Endothelial cell of umbilical vein (primary cell): Measurements from ENCODE around the gene ONECUT2. TPM values are rescaled to one million over a fixed set of nuclear protein-coding genes. Genes with fewer than 3 reads are reported as not detected.

Experiments used
- BruUV-seq: library from RNA; stranded (reverse); fragments of 400-500 nt; replicated peaks from 2 replicates; lab custom pipeline; 2021; lab: Mats Ljungman, UMichigan
- CTCF ChIA-PET: fragments of 300-600, 350-600 bp; sonication (Branson Sonifier 250); formaldehyde crosslinking; loops from one replicate; lab custom pipeline; 2021; ENCODE audit warnings: antibody characterized with exemption, inconsistent platforms; lab: Charles Lee
- POLR2A ChIA-PET: fragments of 300-600, 350-600 bp; sonication (Branson Sonifier 250); formaldehyde crosslinking; loops from one replicate; lab custom pipeline; 2021; ENCODE audit warnings: antibody characterized with exemption, inconsistent platforms; lab: Charles Lee
- DNase-seq: peaks from one replicate; pipeline ENCODE4 v3.0.0-alpha.2; 2011; ENCODE audit warnings: low read depth, low spot score
- FAIRE-seq: peaks from 2 replicates; lab custom pipeline; 2011; peaks lifted over from hg19 to GRCh38; lab: Jason Lieb, UNC
- H2AFZ ChIP-seq: 2 replicates; pipeline ENCODE4 v1.6.0; 2012; ENCODE audit warnings: low read depth, low read length, control low read depth, inconsistent platforms
- H3K27ac ChIP-seq: 2 replicates; pipeline ENCODE4 v1.5.1; 2011; ENCODE audit warnings: low read depth, mild to moderate bottlenecking, control low read depth, low read length, moderate library complexity; ENCODE audit not compliant: insufficient read depth
- H3K27me3 ChIP-seq, 2 experiments: 2 replicates each; pipeline versions ENCODE4 v1.6.0 to v1.6.1; 2011; ENCODE audit warnings: low read length in 2 of 2, mixed read lengths in 1 of 2; ENCODE audit not compliant: control insufficient read depth in 2 of 2, insufficient read depth in 2 of 2
- H3K36me3 ChIP-seq, 2 experiments: 2 replicates in 1 of 2; 3 replicates in 1 of 2; pipeline ENCODE4 v1.5.1; 2011; ENCODE audit warnings: low read length in 2 of 2, mild to moderate bottlenecking in 1 of 2, moderate library complexity in 1 of 2; ENCODE audit not compliant: control insufficient read depth in 2 of 2, insufficient read depth in 2 of 2; ENCODE audit errors: extremely low read depth in 1 of 2
- H3K4me1 ChIP-seq: 3 replicates; pipeline ENCODE4 v1.5.1; 2011; ENCODE audit warnings: mild to moderate bottlenecking, low read length; ENCODE audit not compliant: control insufficient read depth, insufficient read depth; ENCODE audit errors: extremely low read depth
- H3K4me2 ChIP-seq: 2 replicates; pipeline ENCODE4 v1.6.1; 2011; ENCODE audit warnings: low read length, control low read depth, mixed read lengths; ENCODE audit not compliant: insufficient read depth
- H3K4me3 ChIP-seq, 3 experiments: fragments of 200-600 bp in 1 of 3; sonication (generic), shearing (Covaris generic) in 1 of 3; replicated peaks in 1 of 3; 2 replicates each; pipeline ENCODE4 v1.5.1; 2011 to 2016; ENCODE audit warnings: control low read depth in 3 of 3, low read length in 3 of 3, mild to moderate bottlenecking in 2 of 3, inconsistent platforms in 1 of 3, low read depth in 1 of 3, moderate library complexity in 1 of 3; ENCODE audit not compliant: insufficient read depth in 1 of 3
- H3K79me2 ChIP-seq: 2 replicates; pipeline ENCODE4 v1.6.0; 2012; ENCODE audit warnings: low read length, inconsistent platforms; ENCODE audit not compliant: control insufficient read depth, insufficient read depth
- H3K9ac ChIP-seq: replicated peaks from 2 replicates; pipeline ENCODE3; 2011; ENCODE audit warnings: low read length, control low read depth; ENCODE audit not compliant: insufficient read depth; ENCODE audit errors: extremely low read depth
- H3K9me1 ChIP-seq: replicated peaks from 3 replicates; pipeline ENCODE4 v1.6.0; 2011; ENCODE audit warnings: mild to moderate bottlenecking, low read length; ENCODE audit not compliant: control insufficient read depth, insufficient read depth; ENCODE audit errors: extremely low read depth
- H3K9me3 ChIP-seq: replicated peaks from 2 replicates; pipeline ENCODE4 v1.5.1; 2012; ENCODE audit warnings: low read length, inconsistent platforms; ENCODE audit not compliant: control insufficient read depth, insufficient read depth
- H4K20me1 ChIP-seq: replicated peaks from 2 replicates; pipeline ENCODE3; 2011; ENCODE audit warnings: mild to moderate bottlenecking, low read length; ENCODE audit not compliant: control insufficient read depth, insufficient read depth; ENCODE audit errors: extremely low read depth
- EZH2 ChIP-seq: IDR thresholded peaks from 2 replicates; pipeline ENCODE4 v1.6.1; 2012; ENCODE audit warnings: borderline replicate concordance, low read depth, mild to moderate bottlenecking, moderate library complexity, low read length, inconsistent platforms; ENCODE audit not compliant: severe bottlenecking
- FOS ChIP-seq: IDR thresholded peaks from 2 replicates; pipeline ENCODE4 v1.6.1; 2011; ENCODE audit warnings: mild to moderate bottlenecking, low read length, moderate library complexity, borderline replicate concordance; ENCODE audit not compliant: insufficient read depth
- GATA2 ChIP-seq: IDR thresholded peaks from 2 replicates; pipeline ENCODE4 v1.7.0; 2011; ENCODE audit warnings: low read depth, mild to moderate bottlenecking, moderate library complexity, mixed read lengths, low read length; ENCODE audit not compliant: insufficient read length, insufficient read depth
- JUN ChIP-seq: IDR thresholded peaks from 2 replicates; pipeline ENCODE4 v1.6.1; 2011; ENCODE audit warnings: borderline replicate concordance, low read depth; ENCODE audit not compliant: insufficient read length, insufficient read depth
- MYC ChIP-seq: IDR thresholded peaks from one replicate; pipeline ENCODE4 v1.6.1; 2011; ENCODE audit warnings: mild to moderate bottlenecking, low read depth, low read length
- POLR2A ChIP-seq: IDR thresholded peaks from 2 replicates; pipeline ENCODE4 v1.6.1; 2012; ENCODE audit warnings: low read depth, mild to moderate bottlenecking, control low read depth, low read length
- POLR2AphosphoS5 ChIP-seq: IDR thresholded peaks from 2 replicates; pipeline ENCODE4 v1.6.1; 2012; ENCODE audit warnings: low read depth, mild to moderate bottlenecking, control low read depth, low read length, moderate library complexity; ENCODE audit not compliant: insufficient read depth
- dilution Hi-C: fragments of 300-500 bp; cut with MboI; formaldehyde crosslinking; loops from one replicate; pipeline ENCODE4 v1.15.0; 2019; ENCODE audit warnings: low sequenced_read_pairs; ENCODE audit not compliant: extremely low pct_ligation_motif_present
- intact Hi-C: fragments of 100-400 bp; cut with micrococcal nuclease; formaldehyde crosslinking; loops from one replicate; pipeline ENCODE4 v1.10.0; 2022
- polyA plus RNA-seq, 4 experiments: library from polyadenylated mRNA; depleted of rRNA in 3 of 4; stranded (reverse) in 3 of 4; unstranded in 1 of 4; fragments of >200 nt; gene quantifications; 2 replicates each; pipeline versions ENCODE4 v1.2.1 to v1.2.3, GENCODE V29; 2011 to 2012; ENCODE audit warnings: missing spikeins in 1 of 4
- total RNA-seq: library from RNA; stranded (reverse); gene quantifications from 2 replicates; pipeline ENCODE4 v1.2.3, GENCODE V29; 2021
- TF ChIP-seq, protein P1 (sequence below), 2 donors: IDR thresholded peaks; 1 replicate in 1 of 2; 2 replicates in 1 of 2; pipeline ENCODE4 v1.5.1; 2011; ENCODE audit warnings: low read length in 2 of 2, mild to moderate bottlenecking in 2 of 2, moderate library complexity in 2 of 2, control low read depth in 1 of 2, inconsistent platforms in 1 of 2, low read depth in 1 of 2; ENCODE audit not compliant: insufficient read depth in 1 of 2; ENCODE audit errors: extremely low read depth in 1 of 2
- TF ChIP-seq, protein P2 (sequence below): IDR thresholded peaks from 2 replicates; pipeline ENCODE4 v1.6.1; 2011; ENCODE audit not compliant: insufficient read depth, insufficient read length

ONECUT2 gene
- total and polyA plus RNA-seq, 2 donors (not counting 3 experiments of a cell fraction or from before 2014, with no cell fraction given): 0.01 to 0.62 TPM

DNA sequence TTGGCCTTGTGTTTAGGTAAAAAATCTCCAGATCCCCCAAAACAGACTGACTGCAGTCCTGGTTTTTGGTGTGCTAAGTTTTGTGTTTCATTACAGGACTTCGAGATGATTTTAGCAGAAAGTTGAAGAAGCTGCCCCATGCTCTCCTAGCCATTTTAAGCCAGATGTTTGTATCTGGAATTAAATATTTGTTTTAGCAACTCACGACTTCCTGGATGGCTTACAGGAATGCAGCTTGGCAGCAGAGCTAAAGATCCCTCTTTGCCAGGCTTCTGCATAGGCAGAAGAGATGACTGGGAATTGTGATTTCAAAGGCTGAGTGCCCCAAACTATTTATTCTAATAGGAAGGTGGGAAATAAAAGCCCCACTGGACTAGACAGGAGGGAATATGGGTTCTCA, 31.1 kb downstream of the ONECUT2 start:
- Histone ChIP-seq H3K4me3 (no peak overlapping the region), H3K9me3 (no peaks in the 10 kb centered on the region), H3K79me2 (no peaks in the 10 kb centered on the region), H4K20me1 (no peaks in the 10 kb centered on the region), H3K4me2 (no peak overlapping the region), H3K36me3 (no peaks in the 10 kb centered on the region), H3K27me3 (no peaks in the 10 kb centered on the region), H3K27ac (no peak overlapping the region), H3K4me1 (no peaks in the 10 kb centered on the region), H2AFZ (no peak overlapping the region), H3K9ac (no peak overlapping the region), H3K9me1 (no peaks in the 10 kb centered on the region)
- TF ChIP-seq FOS: no peak
- no peak for TF ChIP-seq MYC
- TF ChIP-seq, protein P1, sequence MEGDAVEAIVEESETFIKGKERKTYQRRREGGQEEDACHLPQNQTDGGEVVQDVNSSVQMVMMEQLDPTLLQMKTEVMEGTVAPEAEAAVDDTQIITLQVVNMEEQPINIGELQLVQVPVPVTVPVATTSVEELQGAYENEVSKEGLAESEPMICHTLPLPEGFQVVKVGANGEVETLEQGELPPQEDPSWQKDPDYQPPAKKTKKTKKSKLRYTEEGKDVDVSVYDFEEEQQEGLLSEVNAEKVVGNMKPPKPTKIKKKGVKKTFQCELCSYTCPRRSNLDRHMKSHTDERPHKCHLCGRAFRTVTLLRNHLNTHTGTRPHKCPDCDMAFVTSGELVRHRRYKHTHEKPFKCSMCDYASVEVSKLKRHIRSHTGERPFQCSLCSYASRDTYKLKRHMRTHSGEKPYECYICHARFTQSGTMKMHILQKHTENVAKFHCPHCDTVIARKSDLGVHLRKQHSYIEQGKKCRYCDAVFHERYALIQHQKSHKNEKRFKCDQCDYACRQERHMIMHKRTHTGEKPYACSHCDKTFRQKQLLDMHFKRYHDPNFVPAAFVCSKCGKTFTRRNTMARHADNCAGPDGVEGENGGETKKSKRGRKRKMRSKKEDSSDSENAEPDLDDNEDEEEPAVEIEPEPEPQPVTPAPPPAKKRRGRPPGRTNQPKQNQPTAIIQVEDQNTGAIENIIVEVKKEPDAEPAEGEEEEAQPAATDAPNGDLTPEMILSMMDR (IDR thresholded peaks at IDR 0.05; ENCODE audit: extremely low read depth in 1 of 2, insufficient read depth in 1 of 2, low read depth in 1 of 2, low read length in 2 of 2): no peak
- TF ChIP-seq, protein P2, sequence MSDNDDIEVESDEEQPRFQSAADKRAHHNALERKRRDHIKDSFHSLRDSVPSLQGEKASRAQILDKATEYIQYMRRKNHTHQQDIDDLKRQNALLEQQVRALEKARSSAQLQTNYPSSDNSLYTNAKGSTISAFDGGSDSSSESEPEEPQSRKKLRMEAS: no peak
- TF ChIP-seq POLR2A: no peak
- no peak for TF ChIP-seq JUN
- TF ChIP-seq GATA2: no peak
- TF ChIP-seq POLR2AphosphoS5: no peak
- no peak for TF ChIP-seq EZH2
- DNase-seq: no peak
- FAIRE-seq: no peak
- BruUV-seq: no TSS peak
- CTCF ChIA-PET: no interaction called here
- dilution Hi-C loops (no loop called here), intact Hi-C loops (no loop called here)
- POLR2A ChIA-PET: no interaction called here
